Brain microvascular endothelial cell (primary cell): Measurements from ENCODE around the gene C17orf75.

Source experiments
- DNase-seq: peaks from one replicate; pipeline ENCODE4 v3.0.0-alpha.2; 2020
- H3K27ac ChIP-seq: fragments of 250-450 bp; sonication (Bioruptor Pico); 2 replicates; pipeline ENCODE4 v1.5.1; 2020; ENCODE audit warnings: mild to moderate bottlenecking, moderate library complexity
- H3K27me3 ChIP-seq: fragments of 250-450 bp; sonication (Bioruptor Pico); replicated peaks from 2 replicates; pipeline ENCODE4 v1.5.1; 2020; ENCODE audit warnings: mild to moderate bottlenecking
- H3K36me3 ChIP-seq: fragments of 250-450 bp; sonication (Bioruptor Pico); replicated peaks from 2 replicates; pipeline ENCODE4 v1.5.1; 2020; ENCODE audit warnings: mild to moderate bottlenecking
- H3K4me3 ChIP-seq: 2 replicates; pipeline ENCODE4 v1.5.1; 2011; ENCODE audit warnings: low read depth, mild to moderate bottlenecking, control low read depth, low read length, moderate library complexity
- CTCF ChIP-seq: IDR thresholded peaks from 2 replicates; pipeline ENCODE4 v1.5.1; 2011; ENCODE audit warnings: low read depth, mild to moderate bottlenecking, moderate library complexity, low read length, control low read depth, inconsistent platforms; ENCODE audit errors: missing control alignments
- in situ Hi-C: cut with HindIII; loops from 2 replicates; pipeline ENCODE4 v1.10.0; 2017; ENCODE audit warnings: low sequenced_read_pairs, low pct_ligation_motif_present

Gene C17orf75

GRCh38 chr17:32383926-32384434, 42.0 kb upstream of the C17orf75 start:
- no peak for DNase-seq
- no peak for TF ChIP-seq CTCF
- Histone ChIP-seq H3K27ac (no peak overlapping the region), H3K27me3 (no peaks in the 10 kb centered on the region), H3K4me3 (no peak overlapping the region), H3K36me3 (peaks cover 25% of the 10 kb centered on the region)
- in situ Hi-C loops: no loop called here

- no peak for TF ChIP-seq CTCF
- H3K27me3 ChIP-seq: no peaks in the 10 kb centered on the region
- no peak overlapping the region for H3K4me3 ChIP-seq
- H3K36me3 ChIP-seq: peaks cover 37% of the 10 kb centered on the region
- H3K27ac ChIP-seq: no peak overlapping the region
- in situ Hi-C loops: no loop called here
- no peak for DNase-seq
These were observed 40.7 kb upstream of the C17orf75 start for GRCh38 chr17:32382526-32383223.

DNA sequence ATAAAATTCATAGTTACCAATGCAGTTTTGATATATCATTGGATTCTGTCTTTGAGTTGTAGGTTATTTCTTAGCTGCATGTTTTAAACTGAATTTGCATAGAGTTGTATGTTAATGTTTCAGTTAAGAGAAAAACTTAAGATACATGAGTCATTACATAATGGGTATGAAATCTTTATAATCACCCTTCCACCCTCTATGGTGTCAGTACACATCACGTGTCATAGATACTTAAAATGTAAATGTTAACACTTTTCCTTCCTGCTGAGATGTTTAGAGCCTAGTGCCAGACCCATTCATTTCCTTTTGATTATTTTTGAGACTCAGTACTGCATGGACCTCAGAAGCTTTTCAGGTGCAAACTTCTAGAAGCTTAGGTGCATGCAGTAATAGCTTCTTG, 28.5 kb upstream of the C17orf75 start:
- no peak overlapping the region for H3K27ac ChIP-seq
- no peak for TF ChIP-seq CTCF
- H3K36me3 ChIP-seq: peaks cover 90% of the 10 kb centered on the region
- H3K27me3 ChIP-seq: no peaks in the 10 kb centered on the region
- in situ Hi-C loops: no loop called here
- DNase-seq: no peak
- no peak overlapping the region for H3K4me3 ChIP-seq

- no peaks in the 10 kb centered on the region for H3K27me3 ChIP-seq
- H3K4me3 ChIP-seq: no peak overlapping the region
- in situ Hi-C loops: no loop called here
- DNase-seq: no peak
- no peak for TF ChIP-seq CTCF
- peaks cover 71% of the 10 kb centered on the region for H3K36me3 ChIP-seq
- H3K27ac ChIP-seq: no peak overlapping the region
These were observed 19.3 kb upstream of the C17orf75 start for GRCh38 chr17:32361270-32361669.

DNA sequence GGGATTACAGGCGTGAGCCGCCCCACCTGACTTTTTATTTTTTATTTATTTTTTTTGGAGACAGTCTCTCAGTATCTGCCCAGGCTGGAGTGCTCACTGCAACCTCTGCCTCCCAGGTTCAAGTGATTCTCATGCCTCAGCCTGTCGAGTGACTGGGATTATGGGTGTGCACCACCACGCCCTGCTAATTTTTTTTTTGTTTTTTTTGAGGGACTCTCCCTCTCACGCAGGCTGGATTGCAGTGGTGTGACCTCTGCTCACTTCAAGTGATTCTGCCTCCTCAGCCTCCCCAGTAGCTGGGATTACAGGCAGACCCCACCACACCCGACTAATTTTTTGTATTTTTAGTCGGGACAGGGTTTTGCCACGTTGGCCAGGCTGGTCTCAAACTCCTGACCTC, 15.6 kb upstream of the C17orf75 start:
- no peak overlapping the region for H3K27ac ChIP-seq

More for the DNA sequence above, 15.6 kb upstream of the C17orf75 start:
- H3K27me3 ChIP-seq: no peaks in the 10 kb centered on the region
- no peak for DNase-seq
- no peak overlapping the region for H3K4me3 ChIP-seq
- peaks cover 68% of the 10 kb centered on the region for H3K36me3 ChIP-seq
- no peak for TF ChIP-seq CTCF
- in situ Hi-C loops: no loop called here
